ENCODE results near the gene TMEM8B.
A peak's percentile ranks its signal among the peaks of the same experiment; 100 is the strongest.

TMEM8B gene

DNA sequence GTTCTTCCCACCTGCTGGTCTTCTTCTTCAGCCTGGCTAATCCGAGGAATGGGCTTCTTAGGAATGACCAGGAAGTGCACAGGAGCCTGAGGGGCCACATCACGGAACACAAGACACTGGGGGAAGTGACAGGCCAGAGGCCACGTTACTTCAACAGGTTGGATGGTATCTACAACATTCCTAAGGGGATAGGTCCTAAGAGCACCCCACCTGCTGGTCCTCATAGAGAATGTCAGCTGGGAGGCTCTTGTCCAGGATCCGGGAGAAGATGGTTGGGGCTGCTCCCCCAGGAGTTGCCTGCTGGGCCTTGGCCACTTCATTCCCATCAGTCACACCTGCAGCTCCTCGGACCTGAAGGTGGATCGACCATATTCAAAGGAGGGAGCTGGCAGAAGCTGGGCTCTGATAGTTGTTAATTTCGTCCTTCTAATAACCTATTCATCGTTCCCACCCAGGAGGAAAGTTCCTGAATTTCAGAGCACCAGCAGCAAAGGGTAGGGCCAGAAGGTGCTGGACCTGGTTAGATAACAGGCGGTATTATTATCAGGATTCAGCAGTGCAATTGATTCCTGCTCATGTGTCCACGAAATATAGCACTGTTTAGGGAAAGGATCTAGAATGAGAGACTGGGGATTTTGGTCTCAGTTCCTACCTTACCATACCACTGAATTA is 15.5 kb upstream of the TMEM8B start:
- H3K9ac ChIP-seq (ENCODE audit: low read length): no peak overlapping the region
- no peak overlapping the region for H3K27ac ChIP-seq (ENCODE audit: low read length)
- peaks cover 15% of the 10 kb centered on the region for H3K4me1 ChIP-seq (ENCODE audit: control insufficient read depth, low read depth, low read length)
- no peaks in the 10 kb centered on the region for H3K36me3 ChIP-seq (ENCODE audit: control insufficient read depth, low read depth, low read length)
- no peaks in the 10 kb centered on the region for H3K9me3 ChIP-seq (ENCODE audit: control insufficient read depth, low read depth, low read length)
- no peaks in the 10 kb centered on the region for H3K27me3 ChIP-seq (ENCODE audit: control insufficient read depth, insufficient read depth, low read length)
- peak overlapping the region; percentile 79 for H3K4me3 ChIP-seq (ENCODE audit: low read length)

DNA sequence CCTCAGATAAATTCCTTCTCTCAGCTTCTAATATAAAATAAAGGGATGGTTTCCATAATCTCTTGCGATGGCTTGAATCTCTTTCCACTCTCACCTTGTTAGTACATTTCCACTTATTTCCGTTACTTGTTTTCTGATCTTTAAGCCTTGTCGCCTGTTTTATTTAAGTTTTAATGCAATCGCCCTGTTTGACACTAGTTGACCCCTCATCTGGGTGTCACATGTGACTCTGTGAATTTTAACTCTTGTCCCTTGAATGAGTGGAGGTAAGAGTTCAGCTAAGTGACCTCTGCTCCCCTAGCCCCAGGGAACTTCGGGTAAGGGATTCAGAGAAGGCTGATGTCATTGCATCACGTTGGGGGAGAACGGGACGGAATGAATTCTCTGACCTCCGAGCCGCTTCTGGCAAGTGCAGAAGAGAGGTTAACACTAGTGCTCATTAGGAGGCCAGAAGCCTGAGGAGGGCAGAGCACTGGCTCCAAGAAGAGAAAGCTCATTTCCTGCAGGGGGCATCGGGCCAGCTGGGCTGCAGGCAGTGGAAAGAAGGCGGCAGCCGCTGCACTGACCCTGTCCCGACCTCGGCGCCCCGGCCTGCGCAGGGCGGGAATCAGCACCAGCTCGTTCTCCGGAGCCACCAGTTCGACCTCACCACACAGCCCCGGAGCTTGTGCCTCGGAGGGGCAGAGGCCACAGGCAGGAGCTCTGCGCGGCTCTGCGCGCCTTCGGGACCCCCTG is 14.8 kb upstream of the TMEM8B start:
- Histone ChIP-seq H3K36me3 (ENCODE audit: control insufficient read depth, low read depth, low read length) (no peaks in the 10 kb centered on the region), H3K9ac (ENCODE audit: low read length) (peak overlapping the region; percentile 75), H3K4me1 (ENCODE audit: control insufficient read depth, low read depth, low read length) (peaks cover 15% of the 10 kb centered on the region), H3K27ac (ENCODE audit: low read length) (peak overlapping the region; percentile 19), H3K9me3 (ENCODE audit: control insufficient read depth, low read depth, low read length) (no peaks in the 10 kb centered on the region), H3K27me3 (ENCODE audit: control insufficient read depth, insufficient read depth, low read length) (no peaks in the 10 kb centered on the region), H3K4me3 (ENCODE audit: low read length) (peak overlapping the region; percentile 79)

DNA sequence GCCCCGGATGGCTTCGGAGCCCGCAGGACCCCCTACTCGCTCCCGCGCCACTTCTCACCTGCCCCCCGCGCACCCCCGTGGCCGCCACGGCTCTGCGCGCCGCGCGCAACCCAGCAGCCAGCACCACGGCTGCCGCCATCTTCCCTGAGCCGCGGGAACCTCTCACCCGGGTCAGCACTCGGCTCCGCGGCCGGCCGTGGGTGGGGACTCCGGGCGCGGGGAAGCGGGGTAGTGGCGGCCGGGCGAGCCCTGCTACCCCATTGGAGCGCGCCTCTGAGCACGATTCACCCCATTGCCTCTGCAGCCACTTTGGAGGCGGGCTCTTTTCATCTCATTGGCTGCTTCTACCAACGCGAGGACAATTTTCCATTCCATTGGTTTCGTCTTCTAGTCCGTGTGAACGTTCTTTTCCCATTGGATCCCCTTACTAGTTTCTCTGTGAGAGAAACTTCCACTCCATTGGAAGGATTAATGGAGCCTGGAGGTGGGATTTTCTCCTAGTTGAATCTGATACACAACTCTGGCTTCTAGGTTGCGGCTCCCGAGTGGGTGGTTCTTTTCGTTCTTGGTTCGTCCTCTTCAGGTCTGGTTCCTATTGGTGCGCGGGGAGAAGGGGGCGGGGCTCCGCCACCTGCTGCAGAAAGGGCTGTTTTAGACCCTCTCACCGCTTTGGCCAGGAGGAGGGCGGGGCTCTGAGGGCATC is 14.0 kb upstream of the TMEM8B start, which contains the start of gene HINT2:
HINT2 (minus strand) TSS at position 202 of the 703 bp plus-strand sequence; CDS start at position 139, 63 bp downstream.
- Histone ChIP-seq H3K9me3 (ENCODE audit: control insufficient read depth, low read depth, low read length) (no peaks in the 10 kb centered on the region), H3K36me3 (ENCODE audit: control insufficient read depth, low read depth, low read length) (no peaks in the 10 kb centered on the region), H3K27me3 (ENCODE audit: control insufficient read depth, insufficient read depth, low read length) (no peaks in the 10 kb centered on the region), H3K9ac (ENCODE audit: low read length) (peak within 1 kb of the TSS; percentile 75), H3K27ac (ENCODE audit: low read length) (peak within 1 kb of the TSS; percentile 55), H3K4me3 (ENCODE audit: low read length) (peak within 1 kb of the TSS; percentile 79), H3K4me1 (ENCODE audit: control insufficient read depth, low read depth, low read length) (peaks cover 15% of the 10 kb centered on the region)

DNA sequence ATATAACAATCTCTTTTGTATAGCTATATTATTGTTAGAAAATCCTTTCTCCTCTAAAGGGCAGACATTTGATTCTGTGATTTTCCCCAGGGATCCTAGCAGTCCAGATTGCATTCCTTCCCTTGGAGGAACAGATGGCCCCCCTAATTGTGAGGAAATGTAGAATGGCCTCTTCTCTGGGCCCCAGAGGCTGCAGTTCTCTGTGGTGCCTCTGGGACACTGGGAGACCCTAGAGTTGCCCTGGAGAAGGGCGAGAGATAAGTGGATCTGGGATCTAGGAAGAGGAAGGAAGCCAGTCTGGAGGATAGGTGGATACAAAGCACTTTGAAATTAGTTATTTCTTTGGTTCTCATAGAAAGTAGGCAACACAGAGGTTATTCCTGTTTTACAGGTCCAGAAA is 12.3 kb upstream of the TMEM8B start:
- H3K27ac ChIP-seq (ENCODE audit: low read length): no peak overlapping the region
- H3K9me3 ChIP-seq (ENCODE audit: control insufficient read depth, low read depth, low read length): no peaks in the 10 kb centered on the region
- no peak overlapping the region for H3K4me3 ChIP-seq (ENCODE audit: low read length)

DNA sequence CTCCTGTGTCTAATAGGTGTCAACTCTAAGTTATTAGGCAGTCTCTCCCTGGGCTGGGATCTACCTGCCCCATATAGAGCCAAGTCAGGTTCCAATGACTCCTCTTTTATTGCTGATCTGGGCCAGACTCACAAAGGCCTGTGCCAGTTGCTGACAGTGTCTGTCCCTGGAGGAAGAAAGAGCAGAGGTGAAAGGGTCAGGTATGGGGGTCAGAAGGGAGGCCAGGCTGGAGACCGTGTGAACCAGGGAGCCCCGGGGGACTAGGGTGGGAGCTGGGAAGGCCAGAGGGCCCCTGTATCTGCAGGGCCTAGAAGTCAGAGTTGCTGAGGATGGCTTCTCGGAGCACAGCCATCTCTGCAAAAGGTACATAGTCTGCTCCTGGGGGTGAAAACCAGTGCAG is 10.7 kb upstream of the TMEM8B start:
- Histone ChIP-seq H3K27me3 (ENCODE audit: control insufficient read depth, insufficient read depth, low read length) (no peaks in the 10 kb centered on the region), H3K9me3 (ENCODE audit: control insufficient read depth, low read depth, low read length) (no peaks in the 10 kb centered on the region), H3K36me3 (ENCODE audit: control insufficient read depth, low read depth, low read length) (no peaks in the 10 kb centered on the region), H3K27ac (ENCODE audit: low read length) (no peak overlapping the region), H3K9ac (ENCODE audit: low read length) (no peak overlapping the region), H3K4me3 (ENCODE audit: low read length) (no peak overlapping the region), H3K4me1 (ENCODE audit: control insufficient read depth, low read depth, low read length) (peaks cover 17% of the 10 kb centered on the region)

More for the DNA sequence above, 12.3 kb upstream of the TMEM8B start:
- H3K27me3 ChIP-seq (ENCODE audit: control insufficient read depth, insufficient read depth, low read length): no peaks in the 10 kb centered on the region
- no peak overlapping the region for H3K9ac ChIP-seq (ENCODE audit: low read length)
- no peaks in the 10 kb centered on the region for H3K36me3 ChIP-seq (ENCODE audit: control insufficient read depth, low read depth, low read length)
- H3K4me1 ChIP-seq (ENCODE audit: control insufficient read depth, low read depth, low read length): peaks cover 15% of the 10 kb centered on the region

DNA sequence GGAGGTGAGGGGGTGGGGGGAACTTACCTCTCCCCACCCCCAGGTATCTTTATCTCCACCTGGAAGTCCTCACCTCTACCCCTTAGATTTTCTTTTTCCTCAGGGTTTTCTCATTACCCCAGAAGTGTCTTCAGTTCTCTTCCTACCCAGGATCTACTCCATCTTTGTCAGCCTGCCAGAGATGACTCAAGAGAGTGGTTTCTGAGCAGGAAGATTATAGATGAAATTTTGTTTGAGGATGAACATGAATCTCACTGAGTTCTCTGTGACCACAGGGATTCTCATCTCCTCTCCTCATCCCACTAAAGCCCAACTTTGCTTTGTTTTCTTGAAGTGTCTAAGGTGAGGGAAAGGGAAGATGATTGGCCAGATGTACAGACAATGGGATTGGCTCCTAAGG is 9.0 kb upstream of the TMEM8B start:
- Histone ChIP-seq H3K9me3 (ENCODE audit: control insufficient read depth, low read depth, low read length) (no peaks in the 10 kb centered on the region), H3K36me3 (ENCODE audit: control insufficient read depth, low read depth, low read length) (no peaks in the 10 kb centered on the region), H3K27ac (ENCODE audit: low read length) (no peak overlapping the region), H3K4me3 (ENCODE audit: low read length) (no peak overlapping the region), H3K27me3 (ENCODE audit: control insufficient read depth, insufficient read depth, low read length) (no peaks in the 10 kb centered on the region), H3K4me1 (ENCODE audit: control insufficient read depth, low read depth, low read length) (peaks cover 12% of the 10 kb centered on the region), H3K9ac (ENCODE audit: low read length) (no peak overlapping the region)

DNA sequence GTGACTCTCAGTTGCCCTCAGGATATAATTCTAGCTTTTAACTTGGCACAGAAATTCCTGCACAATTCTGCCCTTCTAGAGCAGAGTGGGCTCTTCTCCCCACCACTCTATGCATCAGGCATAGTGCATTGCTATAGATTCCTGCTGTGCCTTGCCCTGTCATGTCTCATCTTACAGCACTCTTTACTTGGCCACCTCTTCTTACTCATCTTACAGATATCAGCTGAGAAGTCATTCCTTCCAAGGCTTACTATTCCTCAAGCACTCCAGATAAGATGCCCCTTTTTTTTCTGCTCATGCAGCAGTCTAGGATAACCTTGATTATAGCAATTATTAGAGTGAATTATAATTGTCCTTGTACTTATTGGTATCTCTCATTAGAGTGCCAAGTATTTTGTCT is 6.1 kb upstream of the TMEM8B start:
- Histone ChIP-seq H3K27ac (ENCODE audit: low read length) (no peak overlapping the region), H3K4me3 (ENCODE audit: low read length) (no peak overlapping the region), H3K9me3 (ENCODE audit: control insufficient read depth, low read depth, low read length) (no peaks in the 10 kb centered on the region), H3K27me3 (ENCODE audit: control insufficient read depth, insufficient read depth, low read length) (no peaks in the 10 kb centered on the region), H3K9ac (ENCODE audit: low read length) (no peak overlapping the region), H3K36me3 (ENCODE audit: control insufficient read depth, low read depth, low read length) (no peaks in the 10 kb centered on the region), H3K4me1 (ENCODE audit: control insufficient read depth, low read depth, low read length) (peaks cover 12% of the 10 kb centered on the region)

DNA sequence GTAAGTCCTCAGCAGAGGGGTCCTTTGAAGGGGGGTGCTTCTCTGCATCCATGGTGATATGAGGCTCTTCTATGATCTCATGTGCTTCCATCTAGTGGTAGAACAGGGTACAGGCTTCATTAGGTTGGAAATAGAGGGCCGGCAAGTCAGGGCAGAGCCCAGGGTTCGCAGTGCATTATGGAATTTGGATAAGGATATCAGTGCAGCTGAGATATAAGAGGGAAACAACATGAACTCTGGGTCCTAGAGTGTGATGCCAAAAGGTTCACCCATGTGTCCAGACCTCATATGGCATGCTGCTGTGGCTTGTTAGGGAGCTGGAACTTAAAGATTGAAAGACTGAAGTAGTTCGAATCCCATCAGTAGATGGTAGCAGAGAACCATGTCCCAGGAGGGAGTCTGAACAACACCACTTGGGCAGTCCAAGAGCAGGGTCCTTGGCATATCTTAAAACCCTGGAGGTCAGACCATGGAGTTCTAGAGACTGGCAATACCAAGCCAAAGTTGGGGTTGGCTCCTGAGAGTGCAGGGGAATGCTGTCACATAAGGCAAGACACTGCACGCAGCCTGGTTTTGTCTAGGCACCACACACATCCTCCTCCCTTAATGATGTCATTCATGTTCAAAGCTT is 2.8 kb upstream of the TMEM8B start:
- Histone ChIP-seq H3K27me3 (ENCODE audit: control insufficient read depth, insufficient read depth, low read length) (no peaks in the 10 kb centered on the region), H3K36me3 (ENCODE audit: control insufficient read depth, low read depth, low read length) (no peaks in the 10 kb centered on the region), H3K4me1 (ENCODE audit: control insufficient read depth, low read depth, low read length) (peaks cover 15% of the 10 kb centered on the region), H3K9me3 (ENCODE audit: control insufficient read depth, low read depth, low read length) (no peaks in the 10 kb centered on the region), H3K4me3 (ENCODE audit: low read length) (no peak overlapping the region), H3K9ac (ENCODE audit: low read length) (no peak overlapping the region), H3K27ac (ENCODE audit: low read length) (no peak overlapping the region)

DNA sequence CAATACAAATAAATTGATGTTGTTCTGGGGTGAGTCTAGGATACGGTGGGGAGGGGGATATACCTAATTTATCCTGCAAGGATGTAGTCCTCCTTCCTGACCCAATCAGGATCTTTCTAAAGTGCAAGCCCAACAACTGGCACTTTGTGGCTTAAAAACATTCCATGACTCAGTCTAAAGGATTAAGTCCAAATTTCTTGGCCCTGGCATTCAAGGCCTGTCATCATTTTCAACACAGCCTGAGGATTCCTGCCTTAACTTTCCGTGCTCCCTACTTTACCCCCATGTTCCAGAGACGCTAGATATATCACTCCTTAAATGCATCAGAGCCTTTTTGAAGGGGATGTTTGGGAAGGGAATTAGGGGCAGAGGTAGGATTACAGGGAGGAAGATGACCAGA is 1.5 kb upstream of the TMEM8B start:
- Histone ChIP-seq H3K27ac (ENCODE audit: low read length) (no peak overlapping the region), H3K36me3 (ENCODE audit: control insufficient read depth, low read depth, low read length) (no peaks in the 10 kb centered on the region), H3K9ac (ENCODE audit: low read length) (no peak overlapping the region), H3K4me1 (ENCODE audit: control insufficient read depth, low read depth, low read length) (peaks cover 15% of the 10 kb centered on the region), H3K9me3 (ENCODE audit: control insufficient read depth, low read depth, low read length) (no peaks in the 10 kb centered on the region), H3K27me3 (ENCODE audit: control insufficient read depth, insufficient read depth, low read length) (no peaks in the 10 kb centered on the region), H3K4me3 (ENCODE audit: low read length) (no peak overlapping the region)

DNA sequence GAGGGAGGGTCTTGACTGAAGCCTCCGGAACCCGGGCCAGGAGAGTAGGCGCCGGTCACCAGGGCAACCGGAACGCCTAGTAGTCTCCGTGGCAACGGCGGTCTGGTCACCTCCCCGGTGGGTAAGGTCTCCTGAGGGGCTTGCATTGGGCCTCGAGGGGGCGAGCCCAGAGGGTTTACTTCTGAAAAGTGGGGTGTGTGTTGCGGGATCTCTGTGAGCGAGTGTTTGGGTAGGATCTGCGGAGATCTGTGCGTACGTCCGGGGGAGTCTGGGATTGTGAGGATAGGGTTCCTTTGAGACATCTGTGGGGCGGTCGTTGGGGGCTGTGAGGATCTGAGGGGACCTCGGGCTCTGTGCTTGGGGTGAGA is 328 bp upstream of the TMEM8B start, which contains the start of gene FAM221B:
FAM221B (minus strand) TSS at position 17 of the 368 bp plus-strand sequence. CDS start 2,571 bp downstream, outside the sequence.
- Histone ChIP-seq H3K27ac (ENCODE audit: low read length) (no peak within 1 kb of the TSS), H3K9ac (ENCODE audit: low read length) (peak within 1 kb of the TSS; percentile 29), H3K4me3 (ENCODE audit: low read length) (peak within 1 kb of the TSS; percentile 75), H3K27me3 (ENCODE audit: control insufficient read depth, insufficient read depth, low read length) (no peaks in the 10 kb centered on the region), H3K36me3 (ENCODE audit: control insufficient read depth, low read depth, low read length) (no peaks in the 10 kb centered on the region), H3K9me3 (ENCODE audit: control insufficient read depth, low read depth, low read length) (no peaks in the 10 kb centered on the region), H3K4me1 (ENCODE audit: control insufficient read depth, low read depth, low read length) (peaks cover 6% of the 10 kb centered on the region)

DNA sequence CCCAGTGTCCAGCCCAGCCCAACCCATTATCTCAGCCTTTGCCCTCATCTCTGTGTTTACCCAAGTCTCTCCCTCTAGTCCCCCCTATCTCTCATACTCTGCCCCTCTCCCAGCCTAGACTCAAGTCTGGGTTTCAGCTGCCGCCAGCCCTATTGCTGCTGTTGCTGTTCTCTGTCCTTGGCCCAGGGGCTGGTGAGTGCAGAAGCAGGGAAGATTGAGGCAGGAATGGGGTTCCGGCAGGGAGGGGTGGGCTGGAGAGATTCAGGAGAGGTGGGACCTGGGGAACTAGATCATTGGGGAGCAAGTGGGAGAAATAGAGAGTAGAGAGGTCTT is 702 bp downstream of the TMEM8B start:
- Histone ChIP-seq H3K4me3 (ENCODE audit: low read length) (peak overlapping the region; percentile 75), H3K4me1 (ENCODE audit: control insufficient read depth, low read depth, low read length) (peaks cover 3% of the 10 kb centered on the region), H3K36me3 (ENCODE audit: control insufficient read depth, low read depth, low read length) (no peaks in the 10 kb centered on the region), H3K9ac (ENCODE audit: low read length) (peak overlapping the region; percentile 8), H3K9me3 (ENCODE audit: control insufficient read depth, low read depth, low read length) (no peaks in the 10 kb centered on the region), H3K27ac (ENCODE audit: low read length) (no peak overlapping the region), H3K27me3 (ENCODE audit: control insufficient read depth, insufficient read depth, low read length) (no peaks in the 10 kb centered on the region)
